WTC11 (cell line): ENCODE measurements around the gene RTL5. TPM values are rescaled to one million over a fixed set of nuclear protein-coding genes. Genes with fewer than 3 reads are reported as not detected.
A peak's percentile ranks its signal among the peaks of the same experiment; 100 is the strongest.

ENCODE experiments used
- ATAC-seq: fragments of 200-7000 bp; cut with Tn5 transposase; 2 replicates; pipeline ENCODE4 v1.10.0; 2021; ENCODE audit warnings: mild to moderate bottlenecking, moderate library complexity
- CTCF ChIA-PET: fragments of 300-600 bp; sonication (Branson Sonifier 250); formaldehyde crosslinking; loops from one replicate; lab custom pipeline; 2021; ENCODE audit warnings: antibody characterized with exemption; lab: Charles Lee
- POLR2A ChIA-PET: fragments of 350-600 bp; sonication (Branson Sonifier 250); formaldehyde crosslinking; loops from one replicate; lab custom pipeline; 2021; ENCODE audit warnings: antibody characterized with exemption; lab: Charles Lee
- DNase-seq: peaks from one replicate; pipeline ENCODE4 v3.0.0; 2021; ENCODE audit warnings: low spot score
- H3K27ac Mint-ChIP-seq: 2 replicates; pipeline ENCODE4 v1.8.0; 2021; ENCODE audit warnings: mixed read lengths
- H3K27me3 Mint-ChIP-seq: 2 replicates; pipeline ENCODE4 v1.8.0; 2021; ENCODE audit warnings: low read depth, mild to moderate bottlenecking, moderate library complexity, mixed read lengths
- H3K36me3 Mint-ChIP-seq: 2 replicates; pipeline ENCODE4 v1.8.0; 2021; ENCODE audit warnings: mixed read lengths
- H3K4me1 Mint-ChIP-seq: 2 replicates; pipeline ENCODE4 v1.8.0; 2022; ENCODE audit warnings: mixed read lengths
- H3K4me3 Mint-ChIP-seq: 2 replicates; pipeline ENCODE4 v1.8.0; 2021; ENCODE audit warnings: mild to moderate bottlenecking, moderate library complexity, mixed read lengths
- H3K9me3 Mint-ChIP-seq: 2 replicates; pipeline ENCODE4 v1.8.0; 2021; ENCODE audit warnings: mixed read lengths
- CDX4 ChIP-seq: fragments of 250-450 bp; sonication (Bioruptor Pico); IDR thresholded peaks from 2 replicates; pipeline ENCODE4 v1.9.0; 2021; ENCODE audit warnings: moderate library complexity, mild to moderate bottlenecking, inconsistent platforms, borderline replicate concordance
- CREB1 ChIP-seq: sonication (generic); formaldehyde crosslinking; IDR thresholded peaks from 2 replicates; pipeline ENCODE4 v1.8.0; 2023; ENCODE audit warnings: mild to moderate bottlenecking, missing genetic modification reagents
- E2F1 ChIP-seq: sonication (generic); formaldehyde crosslinking; IDR thresholded peaks from 2 replicates; pipeline ENCODE4 v1.8.0; 2022; ENCODE audit warnings: mild to moderate bottlenecking, missing genetic modification reagents
- FOXP1 ChIP-seq: sonication (generic); formaldehyde crosslinking; IDR thresholded peaks from 2 replicates; pipeline ENCODE4 v1.8.0; 2022; ENCODE audit warnings: missing genetic modification reagents, mild to moderate bottlenecking, moderate library complexity, borderline replicate concordance
- HMGA2 ChIP-seq: fragments of 250-450 bp; sonication (Bioruptor Pico); IDR thresholded peaks from 2 replicates; pipeline ENCODE4 v1.4.0; 2021; ENCODE audit warnings: mild to moderate bottlenecking, moderate library complexity
- IRF2 ChIP-seq: sonication (generic); formaldehyde crosslinking; IDR thresholded peaks from 2 replicates; pipeline ENCODE4 v1.8.0; 2022; ENCODE audit warnings: low read depth, missing genetic modification reagents, borderline replicate concordance
- NFYB ChIP-seq: sonication (generic); formaldehyde crosslinking; conservative IDR thresholded peaks from 2 replicates; pipeline ENCODE4 v1.8.0; 2022; ENCODE audit warnings: low read depth, missing genetic modification reagents
- SP1 ChIP-seq: sonication (generic); formaldehyde crosslinking; conservative IDR thresholded peaks from 2 replicates; pipeline ENCODE4 v1.8.1; 2022; ENCODE audit warnings: missing genetic modification reagents
- STAT6 ChIP-seq: sonication (generic); formaldehyde crosslinking; conservative IDR thresholded peaks from 2 replicates; pipeline ENCODE4 v1.8.1; 2023; ENCODE audit warnings: mild to moderate bottlenecking, low read depth, missing genetic modification reagents, moderate library complexity
- TCF7 ChIP-seq: sonication (generic); formaldehyde crosslinking; IDR thresholded peaks from 2 replicates; pipeline ENCODE4 v1.8.0; 2022; ENCODE audit warnings: mild to moderate bottlenecking, low read depth, missing genetic modification reagents, moderate library complexity
- ZMAT4 ChIP-seq: fragments of 250-450 bp; sonication (Bioruptor Pico); IDR thresholded peaks from 2 replicates; pipeline ENCODE4 v1.9.0; 2021; ENCODE audit warnings: mild to moderate bottlenecking
- ZNF138 ChIP-seq: sonication (generic); formaldehyde crosslinking; conservative IDR thresholded peaks from 2 replicates; pipeline ENCODE4 v1.8.1; 2022; ENCODE audit warnings: mild to moderate bottlenecking, moderate library complexity, missing genetic modification reagents
- ZNF423 ChIP-seq: fragments of 250-450 bp; sonication (Bioruptor Pico); IDR thresholded peaks from 2 replicates; pipeline ENCODE4 v2.1.2; 2022; ENCODE audit warnings: mild to moderate bottlenecking, moderate library complexity
- ZNF425 ChIP-seq: fragments of 250-450 bp; sonication (Bioruptor Pico); conservative IDR thresholded peaks from 2 replicates; pipeline ENCODE4 v1.9.0; 2021; ENCODE audit warnings: mild to moderate bottlenecking
- ZNF532 ChIP-seq: fragments of 250-450 bp; sonication (Bioruptor Pico); IDR thresholded peaks from 2 replicates; pipeline ENCODE4 v1.9.0; 2021; ENCODE audit warnings: mild to moderate bottlenecking, borderline replicate concordance
- total RNA-seq: library from RNA; stranded (reverse); gene quantifications from 3 replicates; pipeline ENCODE4 v1.2.3, GENCODE V29; 2021

Gene RTL5
- total RNA-seq, 1 experiment from 2014 or later = 1.3 TPM

- Mint-ChIP-seq H3K27ac (no peak overlapping the region), H3K27me3 (no peaks in the 10 kb centered on the region), H3K36me3 (no peaks in the 10 kb centered on the region), H3K4me1 (peaks cover 20% of the 10 kb centered on the region), H3K9me3 (no peaks in the 10 kb centered on the region), H3K4me3 (no peak overlapping the region)
- no peak for TF ChIP-seq ZNF425
- TF ChIP-seq TCF7 = no peak
- TF ChIP-seq STAT6 (CRISPR knock-in tag) = no peak
- no peak for TF ChIP-seq ZNF532
- no peak for TF ChIP-seq SP1 (CRISPR knock-in tag)
- TF ChIP-seq FOXP1 (CRISPR knock-in tag) = no peak
- no peak for TF ChIP-seq CREB1 (CRISPR knock-in tag)
- no peak for TF ChIP-seq E2F1
- no peak for TF ChIP-seq ZNF138
- TF ChIP-seq CDX4 = no peak
- TF ChIP-seq NFYB (CRISPR knock-in tag) = no peak
- TF ChIP-seq IRF2 (CRISPR knock-in tag) = no peak
- no peak for TF ChIP-seq ZMAT4
- TF ChIP-seq ZNF423 (CRISPR knock-in tag) = no peak
- TF ChIP-seq HMGA2 (CRISPR knock-in tag) = no peak
- DNase-seq = no peak
- CTCF ChIA-PET = interaction anchor here (1.4 kb wide), 1 partner anchor 19 kb away, joined by 4 read pairs; no protein-coding TSS in a partner anchor
- 0 out of 2 replicates have a peak, but pooled peaks have one; percentile 53 for ATAC-seq
- POLR2A ChIA-PET = no interaction called here
Observed at GRCh38 chrX:72107320-72107719, 24.4 kb downstream of the RTL5 start.
